Liver (tissue), 9 donors: Measurements from ENCODE around the gene CASZ1. TPM values are rescaled to one million over a fixed set of nuclear protein-coding genes. Genes with fewer than 3 reads are reported as not detected.

Experiments
- DNase-seq: peaks from one replicate; pipeline ENCODE4 v3.0.0-alpha.2; 2017; ENCODE audit warnings: low spot score
- H3K27ac ChIP-seq, 2 donors: one replicate each; pipeline ENCODE4 v1.7.0; 2013; ENCODE audit warnings: inconsistent platforms in 2 of 2, low read length in 2 of 2, control low read depth in 1 of 2, low read depth in 1 of 2, mild to moderate bottlenecking in 1 of 2
- H3K27me3 ChIP-seq, 4 donors: one replicate each; pipeline versions ENCODE4 v1.6.1 to v1.7.0; 2013; ENCODE audit warnings: low read length in 3 of 4, inconsistent platforms in 1 of 4, mild to moderate bottlenecking in 1 of 4, moderate library complexity in 1 of 4; ENCODE audit not compliant: control insufficient read depth in 4 of 4, insufficient read depth in 4 of 4
- H3K36me3 ChIP-seq, 4 donors: one replicate each; pipeline versions ENCODE4 v1.6.1 to v1.7.0; 2013; ENCODE audit warnings: low read length in 3 of 4, mild to moderate bottlenecking in 3 of 4, low read depth in 1 of 4, moderate library complexity in 1 of 4; ENCODE audit not compliant: control insufficient read depth in 4 of 4, insufficient read depth in 3 of 4
- H3K4me1 ChIP-seq, 4 donors: one replicate each; pipeline versions ENCODE4 v1.6.1 to v1.7.0; 2013; ENCODE audit warnings: low read length in 3 of 4, mild to moderate bottlenecking in 3 of 4, moderate library complexity in 1 of 4; ENCODE audit not compliant: control insufficient read depth in 4 of 4, insufficient read depth in 4 of 4
- H3K4me3 ChIP-seq, 3 donors: one replicate each; pipeline versions ENCODE4 v1.6.1 to v1.7.0; 2013; ENCODE audit warnings: low read length in 3 of 3, control low read depth in 1 of 3, low read depth in 1 of 3, mild to moderate bottlenecking in 1 of 3
- H3K9ac ChIP-seq, 2 donors: one replicate each; pipeline ENCODE4 v1.7.0; 2013; ENCODE audit warnings: low read length in 2 of 2, mild to moderate bottlenecking in 2 of 2, moderate library complexity in 2 of 2, control low read depth in 1 of 2, low read depth in 1 of 2
- H3K9me3 ChIP-seq, 4 donors: one replicate each; pipeline versions ENCODE4 v1.6.1 to v1.7.0; 2013; ENCODE audit warnings: low read length in 3 of 4; ENCODE audit not compliant: control insufficient read depth in 4 of 4
- CTCF ChIP-seq: fragments of 150-350 bp; IDR thresholded peaks from 2 replicates; pipeline ENCODE4 v1.5.1; 2017; ENCODE audit warnings: improper control_type of control experiment, low read depth, low read length; ENCODE audit not compliant: missing input control
- EGR1 ChIP-seq, 2 donors: IDR thresholded peaks; 2 replicates each; pipeline ENCODE4 v1.6.1; 2016 to 2018; ENCODE audit warnings: antibody characterized with exemption in 2 of 2, low read depth in 2 of 2
- FOXA1 ChIP-seq: IDR thresholded peaks from 2 replicates; pipeline ENCODE4 v1.6.1; 2016; ENCODE audit warnings: antibody characterized with exemption
- FOXA2 ChIP-seq: IDR thresholded peaks from 2 replicates; pipeline ENCODE4 v1.6.1; 2016; ENCODE audit warnings: antibody characterized with exemption
- GABPA ChIP-seq, 2 donors: IDR thresholded peaks in 1 of 2; conservative IDR thresholded peaks in 1 of 2; 2 replicates each; pipeline ENCODE4 v1.6.1; 2016; ENCODE audit warnings: antibody characterized with exemption in 2 of 2, mild to moderate bottlenecking in 1 of 2, moderate library complexity in 1 of 2
- HNF4G ChIP-seq: IDR thresholded peaks from 2 replicates; pipeline ENCODE4 v1.6.1; 2016; ENCODE audit warnings: antibody characterized with exemption
- MAX ChIP-seq: IDR thresholded peaks from 2 replicates; pipeline ENCODE4 v1.6.1; 2016; ENCODE audit warnings: antibody characterized with exemption
- NR2F2 ChIP-seq: IDR thresholded peaks from 2 replicates; pipeline ENCODE4 v1.6.1; 2016; ENCODE audit warnings: antibody characterized with exemption
- RAD21 ChIP-seq, 2 donors: IDR thresholded peaks; 2 replicates each; pipeline ENCODE4 v1.6.1; 2016; ENCODE audit warnings: antibody characterized with exemption in 2 of 2, mild to moderate bottlenecking in 2 of 2
- SP1 ChIP-seq: IDR thresholded peaks from 2 replicates; pipeline ENCODE4 v1.6.1; 2018; ENCODE audit warnings: antibody characterized with exemption, mild to moderate bottlenecking
- TAF1 ChIP-seq: conservative IDR thresholded peaks from 2 replicates; pipeline ENCODE4 v1.6.1; 2016; ENCODE audit warnings: antibody characterized with exemption, mild to moderate bottlenecking
- YY1 ChIP-seq: IDR thresholded peaks from 2 replicates; pipeline ENCODE4 v1.6.1; 2016; ENCODE audit warnings: antibody characterized with exemption, mild to moderate bottlenecking
- ZBTB33 ChIP-seq: IDR thresholded peaks from 2 replicates; pipeline ENCODE4 v1.6.1; 2016; ENCODE audit warnings: antibody characterized with exemption
- WGBS: extraction: QIAGEN DNeasy Blood & Tissue Kit; methylation state at CpG from one replicate; pipeline ENCODE4 v1.1.7; 2013; 5-methylcytosine and 5-hydroxymethylcytosine counted together
- polyA plus RNA-seq, 2 donors: library from polyadenylated mRNA; stranded (reverse) in 1 of 2; unstranded in 1 of 2; fragments of 200-250 nt in 1 of 2; fragments of >200 nt in 1 of 2; fragmentation: Nextera tagmentation in 1 of 2; extraction: Ambion mirVana in 1 of 2; gene quantifications; one replicate each; pipeline versions ENCODE4 v1.2.1 to v1.2.3, GENCODE V29; 2013 to 2015
- total RNA-seq, 2 donors: library from RNA; depleted of rRNA; stranded (reverse); fragments of >200 nt; gene quantifications; one replicate each; pipeline ENCODE4 v1.2.3, GENCODE V29; 2014
- donor health status: healthy.
- donor health status: healthy.
- donor health status: healthy.
- donor health status: healthy.
- donor health status: healthy.

Gene CASZ1
- total and polyA plus RNA-seq, 4 donors: 1.0 to 3.5 (median 1.9) TPM

GRCh38 chr1:10735563-10736305 lies 60.7 kb downstream of the CASZ1 start (continued):
- TF ChIP-seq RAD21 (IDR thresholded peaks at IDR 0.05) (no peak), TAF1 (no peak), YY1 (no peak)

GRCh38 chr1:10734962-10735544 lies 61.4 kb downstream of the CASZ1 start:
- no peak overlapping the region for H3K27ac ChIP-seq
- no peaks in the 10 kb centered on the region for H3K4me1 ChIP-seq
- DNase-seq: no peak
- no peak overlapping the region for H3K4me3 ChIP-seq
- H3K9ac ChIP-seq: no peak overlapping the region
- WGBS: 68% methylated on average over 24 of the region's 24 CpGs
- no peak for TF ChIP-seq NR2F2
- TF ChIP-seq YY1: no peak
- TF ChIP-seq TAF1: no peak
- TF ChIP-seq RAD21 (IDR thresholded peaks at IDR 0.05): no peak
- no peak for TF ChIP-seq EGR1 (IDR thresholded peaks at IDR 0.05; ENCODE audit: low read depth in 2 of 2)
- no peak for TF ChIP-seq CTCF
- TF ChIP-seq FOXA2: no peak
- no peak for TF ChIP-seq FOXA1
- no peak for TF ChIP-seq SP1
- no peak for TF ChIP-seq HNF4G
- no peak for TF ChIP-seq ZBTB33
- no peak for TF ChIP-seq MAX
- H3K27me3 ChIP-seq: no peaks in the 10 kb centered on the region
- H3K9me3 ChIP-seq: no peaks in the 10 kb centered on the region
- no peaks in the 10 kb centered on the region for H3K36me3 ChIP-seq

GRCh38 chr1:10734375-10734774 lies 62.1 kb downstream of the CASZ1 start:
- no peaks in the 10 kb centered on the region for H3K4me1 ChIP-seq
- TF ChIP-seq GABPA (IDR thresholded peaks at IDR 0.05 in 1 of 2, conservative IDR thresholded peaks at IDR 0.05 in 1 of 2) (no peak), RAD21 (IDR thresholded peaks at IDR 0.05) (no peak), FOXA2 (no peak)
- no peak overlapping the region for H3K4me3 ChIP-seq
- no peak overlapping the region for H3K9ac ChIP-seq
- no peak for DNase-seq
- no peak overlapping the region for H3K27ac ChIP-seq
- H3K27me3 ChIP-seq: no peaks in the 10 kb centered on the region
- H3K36me3 ChIP-seq: no peaks in the 10 kb centered on the region
- no peaks in the 10 kb centered on the region for H3K9me3 ChIP-seq
- 84% methylated on average over 6 of the region's 6 CpGs for WGBS
